NT2/D1 (cell line): Measurements from ENCODE around the gene PIK3C2G.

ENCODE experiments used
- SUZ12 ChIP-seq: IDR thresholded peaks from 2 replicates; pipeline ENCODE4 v1.6.1; 2011; ENCODE audit not compliant: insufficient read length, insufficient read depth; ENCODE audit errors: extremely low read depth
- YY1 ChIP-seq: IDR thresholded peaks from 2 replicates; pipeline ENCODE4 v1.6.1; 2011; ENCODE audit not compliant: insufficient read length, insufficient read depth
- ZNF274 ChIP-seq: IDR thresholded peaks from 2 replicates; pipeline ENCODE4 v1.6.1; 2011; ENCODE audit warnings: mild to moderate bottlenecking, low read depth, low read length

- TF ChIP-seq SUZ12 (no peak), YY1 (no peak), ZNF274 (no peak)
Observed at GRCh38 chr12:18332173-18332572, 70.9 kb downstream of the PIK3C2G start.
